ENCODE results near the gene DDX25. TPM values are rescaled to one million over a fixed set of nuclear protein-coding genes. Genes with fewer than 3 reads are reported as not detected.

DDX25 gene
- total and polyA plus RNA-seq, 9 of the 15 experiments (the other 6 are each of a cell fraction or from before 2014, with no cell fraction given): not detected

DNA sequence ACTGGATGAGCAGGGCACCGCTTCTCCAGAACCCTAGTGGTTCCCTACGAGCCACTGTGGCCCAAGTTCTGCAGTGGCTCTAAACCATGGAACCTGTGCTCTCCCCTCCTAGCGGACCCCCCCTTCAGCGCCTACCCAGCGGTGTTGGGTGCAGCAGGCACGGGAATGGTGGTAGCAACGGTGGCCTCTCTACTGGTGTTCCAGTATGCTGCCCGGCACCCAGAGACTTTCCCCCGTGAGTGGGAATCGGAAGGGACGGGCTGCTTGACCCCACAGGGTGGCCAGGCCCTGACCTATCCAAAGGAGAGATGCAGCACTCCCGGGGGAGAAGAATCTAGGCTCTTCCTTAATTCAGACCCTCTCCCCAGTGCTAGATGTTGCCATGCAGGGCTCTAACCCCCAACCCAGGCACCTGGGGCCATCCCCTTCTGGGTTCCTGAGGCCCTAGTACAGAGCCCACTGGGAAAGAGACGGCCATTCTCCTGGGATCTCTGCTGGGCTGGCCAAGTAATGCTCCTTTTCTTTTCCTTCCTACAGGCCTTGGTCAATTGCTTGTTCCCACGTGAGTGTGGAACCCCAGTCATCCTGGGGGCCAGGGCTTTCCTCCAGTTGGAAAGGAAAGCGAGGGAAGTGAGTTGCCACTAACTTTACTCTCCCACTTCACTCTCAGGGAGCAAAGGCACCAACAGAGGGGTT, 50.8 kb downstream of the DDX25 start:
- Histone ChIP-seq H3K9me3 (replicated peaks; ENCODE audit: control insufficient read depth, insufficient read depth, low read depth, low read length) (no peaks in the 10 kb centered on the region), H3K9me1 (ENCODE audit: control insufficient read depth, insufficient read depth, low read length) (peaks cover 4% of the 10 kb centered on the region), H3K4me1 (replicated peaks in 1 of 2; ENCODE audit: control insufficient read depth in 2 of 2, insufficient read depth in 2 of 2, low read length in 2 of 2) (peaks cover 0 to 4% of the 10 kb centered on the region in 2 experiments; a peak in 2 of 5 replicates), H3K36me3 (ENCODE audit: control insufficient read depth, insufficient read depth, low read length) (no peaks in the 10 kb centered on the region), H3K27me3 (ENCODE audit: control insufficient read depth in 2 of 2, insufficient read depth in 2 of 2, low read length in 2 of 2) (peaks cover 65 to 74% of the 10 kb centered on the region in 2 experiments), H4K20me1 (replicated peaks; ENCODE audit: control insufficient read depth, insufficient read depth, low read length) (peaks cover 8% of the 10 kb centered on the region; the same call in 1 of the 2 replicates), H2AFZ (ENCODE audit: low read depth, low read length) (no peak overlapping the region), H3K79me2 (ENCODE audit: control insufficient read depth, insufficient read depth, low read length) (no peaks in the 10 kb centered on the region), H3K4me3 (no peak overlapping the region), H3K4me2 (ENCODE audit: insufficient read depth, low read length) (no peak overlapping the region), H3K9ac (ENCODE audit: insufficient read depth in 1 of 2, low read depth in 2 of 2, low read length in 2 of 2) (no peak overlapping the region), H3K27ac (ENCODE audit: extremely low read depth, low read depth, low read length) (no peak overlapping the region)
- WGBS (ENCODE audit: insufficient coverage, low coverage, missing lambda C conversion rate): 0% methylated on average over 10 of the region's 15 CpGs
- no peak for DNase-seq (ENCODE audit: extremely low read depth in 1 of 4, low spot score in 3 of 4)
- ATAC-seq: no peak
- intact Hi-C loops (cut with micrococcal nuclease): no loop called here
- in situ Hi-C loops (cut with MboI): no loop called here
- POLR2A ChIA-PET: interaction anchor here (0.7 kb wide), 1 partner anchor 863 kb away, joined by 4 read pairs; no protein-coding TSS in a partner anchor
- TF ChIP-seq MTF1 (CRISPR knock-in tag; IDR thresholded peaks at IDR 0.05; ENCODE audit: borderline replicate concordance) (no peak), SNRNP70 (optimal IDR thresholded peaks at IDR 0.05; ENCODE audit: low read depth, low read length) (no peak)
- TF ChIP-seq, protein P1, sequence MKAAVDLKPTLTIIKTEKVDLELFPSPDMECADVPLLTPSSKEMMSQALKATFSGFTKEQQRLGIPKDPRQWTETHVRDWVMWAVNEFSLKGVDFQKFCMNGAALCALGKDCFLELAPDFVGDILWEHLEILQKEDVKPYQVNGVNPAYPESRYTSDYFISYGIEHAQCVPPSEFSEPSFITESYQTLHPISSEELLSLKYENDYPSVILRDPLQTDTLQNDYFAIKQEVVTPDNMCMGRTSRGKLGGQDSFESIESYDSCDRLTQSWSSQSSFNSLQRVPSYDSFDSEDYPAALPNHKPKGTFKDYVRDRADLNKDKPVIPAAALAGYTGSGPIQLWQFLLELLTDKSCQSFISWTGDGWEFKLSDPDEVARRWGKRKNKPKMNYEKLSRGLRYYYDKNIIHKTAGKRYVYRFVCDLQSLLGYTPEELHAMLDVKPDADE (conservative IDR thresholded peaks at IDR 0.05; ENCODE audit: control insufficient read depth, low read depth, low read length): no peak
- BruUV-seq (replicated peaks): no TSS peak
- FAIRE-seq: no peak
- CTCF ChIA-PET (ENCODE audit: low intra/inter-chr PET ratio): no interaction called here

Data from K562 (cell line).